Sciatic nerve (tissue), 2 donors: ENCODE results near the gene NLGN1. TPM values are rescaled to one million over a fixed set of nuclear protein-coding genes. Genes with fewer than 3 reads are reported as not detected.

Experiments
- ATAC-seq: fragments of 200-7000 bp; cut with Tn5 transposase; one replicate; pipeline ENCODE4 v1.9.1; 2020; ENCODE audit warnings: mild to moderate bottlenecking, moderate library complexity
- DNase-seq: peaks from one replicate; pipeline ENCODE4 v3.0.0-alpha.2; 2020; ENCODE audit warnings: low spot score
- intact Hi-C: fragments of 100-400 bp; cut with DNase I; formaldehyde crosslinking; loops from one replicate; pipeline ENCODE4 v1.14.2; 2022
- total RNA-seq: library from RNA; stranded (reverse); fragmentation: NEBNext Ultra II Directional; extraction: Animal tissue kit (Norgen Biotek cat#: 25700); gene quantifications from one replicate; pipeline ENCODE4 v1.2.1, GENCODE V29; 2021
- donor health status: DM: no; HTN: no; CAD: no.
- donor health status: DM: no; HTN: no; CAD: no.

The NLGN1 gene
- total RNA-seq, 1 donor from 2014 or later: 26.0 TPM

DNA sequence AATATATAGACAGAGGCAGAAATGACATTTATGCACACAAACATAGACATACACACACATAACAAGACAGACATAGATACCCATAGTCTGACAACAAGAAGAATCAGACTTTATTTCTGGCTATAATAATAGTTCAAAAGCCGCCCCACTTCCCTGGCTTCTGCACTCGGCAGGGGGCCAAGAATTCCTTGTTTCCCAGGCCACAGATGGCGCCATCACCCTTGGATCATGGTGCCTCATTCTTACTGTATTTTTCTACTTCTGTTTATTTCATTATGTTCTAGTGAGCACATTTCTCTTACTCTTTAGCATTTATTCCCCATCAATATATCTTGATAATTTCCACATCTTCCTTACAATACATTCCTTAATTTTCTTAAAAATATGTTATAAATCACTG lies 387.5 kb downstream of the NLGN1 start:
- DNase-seq: no peak
- no peak for ATAC-seq
- intact Hi-C loops: no loop called here

DNA sequence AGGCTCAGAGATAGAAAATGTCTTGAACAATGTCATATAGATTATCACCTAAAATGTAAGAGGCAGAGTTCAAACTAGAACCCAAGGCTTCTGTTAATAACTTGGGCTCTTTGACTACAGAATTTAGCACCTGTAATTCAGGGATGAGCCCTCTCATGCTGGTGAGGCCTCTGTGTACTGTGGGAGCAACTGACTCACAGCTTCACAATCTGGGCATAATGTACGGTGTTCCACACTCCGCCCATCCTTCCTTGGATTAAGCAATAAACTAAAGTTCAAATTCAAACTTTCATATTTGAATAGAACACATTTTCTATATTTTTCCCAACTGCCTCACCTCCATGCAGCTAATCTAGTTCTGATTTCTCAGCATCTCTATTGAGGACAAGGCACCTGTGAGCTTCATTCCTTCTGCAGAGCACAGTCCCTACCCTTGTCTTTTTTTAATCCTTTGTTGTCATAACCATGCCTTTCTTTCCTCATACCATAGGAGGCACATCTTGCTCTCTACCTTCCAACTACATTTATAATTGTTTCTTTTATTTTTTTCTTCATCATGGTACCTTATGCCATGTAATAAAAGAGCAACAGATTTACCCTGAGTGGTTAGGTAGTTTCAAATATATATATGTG lies 392.1 kb downstream of the NLGN1 start:
- intact Hi-C loops: no loop called here
- DNase-seq (no peak), ATAC-seq (no peak)

- intact Hi-C loops: no loop called here
- ATAC-seq (no peak), DNase-seq (no peak)
Observed at GRCh38 chr3:173793963-173794362, 396.4 kb downstream of the NLGN1 start.

DNA sequence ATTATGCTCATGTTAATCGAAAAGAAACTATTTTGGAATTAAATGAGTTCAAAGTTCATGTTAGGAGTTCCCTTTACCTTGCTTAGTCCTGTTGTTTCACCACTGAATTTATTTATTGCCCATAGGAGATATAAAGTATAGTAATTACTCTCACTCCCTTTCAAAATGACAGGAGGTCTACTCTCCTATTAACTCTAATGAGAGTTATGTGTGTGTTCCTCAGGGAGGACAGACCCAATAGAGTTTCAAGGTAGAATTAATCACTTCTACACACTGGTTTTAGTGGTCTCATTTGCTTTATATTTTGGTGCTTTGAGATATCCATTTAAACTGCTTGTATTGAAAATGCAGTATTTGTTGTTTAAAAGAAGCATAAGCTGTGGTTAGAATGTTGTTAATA lies 398.9 kb downstream of the NLGN1 start:
- DNase-seq: no peak
- intact Hi-C loops: no loop called here
- ATAC-seq: no peak

DNA sequence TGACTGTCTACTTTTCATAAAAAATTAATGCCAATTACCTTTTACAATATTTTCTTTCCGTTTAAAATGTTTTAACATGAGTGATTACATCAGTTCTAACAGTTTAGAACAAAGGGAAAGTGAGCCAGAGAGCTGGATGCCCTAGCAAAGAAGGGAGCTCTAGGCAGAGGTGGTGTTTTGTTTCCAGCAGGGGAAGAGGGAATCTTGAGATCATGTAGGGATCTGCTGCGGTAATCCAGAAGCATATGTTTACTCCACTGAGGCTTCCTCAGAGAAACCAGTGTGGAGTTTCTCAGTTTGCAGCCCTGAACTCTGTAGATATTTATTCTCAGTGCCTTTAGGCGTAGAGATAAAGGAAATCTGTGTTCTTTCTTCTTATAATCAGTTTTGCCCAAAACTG lies 399.3 kb downstream of the NLGN1 start:
- ATAC-seq (no peak), DNase-seq (no peak)
- intact Hi-C loops: no loop called here

GRCh38 chr3:173799060-173799816 lies 401.7 kb downstream of the NLGN1 start:
- DNase-seq (no peak), ATAC-seq (no peak)
- intact Hi-C loops: no loop called here

GRCh38 chr3:173800154-173800553 lies 402.6 kb downstream of the NLGN1 start:
- DNase-seq (no peak), ATAC-seq (no peak)
- intact Hi-C loops: no loop called here

DNA sequence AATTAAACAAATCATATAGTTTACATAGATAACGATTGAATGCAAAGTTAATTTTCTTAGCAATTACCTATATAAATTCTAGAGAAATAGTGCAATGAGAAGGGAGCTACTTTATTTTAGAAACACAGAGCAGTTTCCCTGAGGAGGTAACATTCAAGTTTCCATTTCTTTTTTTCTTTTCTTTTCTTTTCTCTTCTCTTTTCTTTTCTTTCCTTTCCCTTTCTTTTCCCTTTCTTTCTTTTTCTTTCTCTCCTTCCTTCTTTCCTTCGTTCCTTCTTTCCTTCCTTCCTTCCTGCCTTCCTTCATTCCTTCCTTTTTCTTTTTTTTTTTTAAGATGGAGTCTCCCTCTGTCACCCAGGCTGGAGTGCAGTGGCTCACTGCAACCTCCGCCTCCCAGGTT lies 417.3 kb downstream of the NLGN1 start:
- no peak for ATAC-seq
- intact Hi-C loops: no loop called here
- DNase-seq: no peak

GRCh38 chr3:173819368-173819767 lies 421.8 kb downstream of the NLGN1 start:
- ATAC-seq (no peak), DNase-seq (no peak)
- intact Hi-C loops: no loop called here

- intact Hi-C loops: no loop called here
- ATAC-seq: no peak
- DNase-seq: no peak
Observed at GRCh38 chr3:173823911-173824460, 426.4 kb downstream of the NLGN1 start.

DNA sequence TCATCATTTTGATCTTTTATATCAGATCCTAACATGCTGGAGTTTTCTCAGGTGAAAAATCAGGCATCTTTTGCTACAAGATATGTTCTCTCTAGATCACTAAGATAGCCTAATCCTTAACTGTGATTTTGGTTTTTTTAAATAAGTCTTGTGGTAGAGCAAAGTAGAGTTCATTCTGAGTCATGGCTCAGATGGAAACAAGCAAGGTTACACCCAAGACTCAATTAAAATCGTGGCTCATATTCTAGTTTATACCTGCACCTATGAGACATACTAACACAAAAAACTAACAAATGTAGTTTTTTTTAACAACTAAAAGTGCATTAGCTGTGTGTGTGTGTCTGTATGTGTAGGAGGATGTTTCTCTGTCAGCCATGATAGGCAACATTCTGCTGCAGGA lies 428.2 kb downstream of the NLGN1 start:
- ATAC-seq (no peak), DNase-seq (no peak)
- intact Hi-C loops: no loop called here

DNA sequence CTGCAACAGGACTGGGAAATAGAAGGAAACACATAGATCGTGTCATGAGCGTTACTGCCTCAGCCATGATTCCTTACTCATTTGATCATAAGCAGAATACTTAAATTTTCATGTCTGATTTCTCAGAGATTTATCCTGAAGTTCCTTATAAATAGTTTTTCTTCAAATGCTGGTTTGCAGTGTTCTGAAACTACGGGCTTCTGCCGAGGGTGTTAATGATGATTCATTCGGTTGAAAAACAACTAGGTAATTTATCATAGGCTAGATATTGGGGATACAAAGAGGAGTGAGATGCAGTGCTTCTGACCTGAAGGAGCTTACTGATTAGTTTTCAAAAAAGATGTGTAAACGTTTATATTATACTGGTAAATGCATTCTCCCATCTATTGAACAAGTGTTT lies 428.9 kb downstream of the NLGN1 start:
- intact Hi-C loops: no loop called here
- DNase-seq (no peak), ATAC-seq (no peak)

- ATAC-seq (no peak), DNase-seq (no peak)
- intact Hi-C loops: no loop called here
Observed at GRCh38 chr3:173826901-173827609, 429.5 kb downstream of the NLGN1 start.

DNA sequence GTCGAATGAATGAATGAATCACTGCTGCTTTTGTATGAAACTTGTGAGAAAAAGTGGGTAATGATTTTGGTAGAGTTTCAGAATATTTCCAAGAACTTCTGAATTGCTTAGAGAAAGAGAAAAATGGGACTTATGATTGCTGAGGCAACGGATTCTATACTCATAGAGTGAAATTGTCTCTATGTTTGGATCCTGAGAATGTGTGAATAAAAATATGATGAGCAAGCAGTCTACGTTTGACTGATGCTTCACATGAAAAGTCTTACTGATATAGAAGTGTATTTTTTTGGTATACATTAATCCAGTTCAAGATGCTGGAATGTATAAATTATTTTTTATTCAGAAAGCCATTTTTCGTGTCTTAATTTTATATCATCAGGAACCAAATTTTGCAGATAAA lies 441.1 kb downstream of the NLGN1 start:
- no peak for DNase-seq
- intact Hi-C loops: no loop called here
- ATAC-seq: no peak

GRCh38 chr3:173839859-173840258 lies 442.3 kb downstream of the NLGN1 start:
- ATAC-seq (no peak), DNase-seq (no peak)
- intact Hi-C loops: no loop called here

GRCh38 chr3:173841334-173841733 lies 443.8 kb downstream of the NLGN1 start:
- no peak for ATAC-seq

GRCh38 chr3:173843060-173843459 lies 445.5 kb downstream of the NLGN1 start:
- intact Hi-C loops: no loop called here
- ATAC-seq: no peak
- no peak for DNase-seq

More at GRCh38 chr3:173841334-173841733, 443.8 kb downstream of the NLGN1 start:
- intact Hi-C loops: no loop called here
- no peak for DNase-seq

- no peak for ATAC-seq
- no peak for DNase-seq
- intact Hi-C loops: no loop called here
Observed at GRCh38 chr3:173846584-173846983, 449.0 kb downstream of the NLGN1 start.

- ATAC-seq: no peak
- DNase-seq: no peak
- intact Hi-C loops: no loop called here
Observed at GRCh38 chr3:173849489-173849888, 451.9 kb downstream of the NLGN1 start.

DNA sequence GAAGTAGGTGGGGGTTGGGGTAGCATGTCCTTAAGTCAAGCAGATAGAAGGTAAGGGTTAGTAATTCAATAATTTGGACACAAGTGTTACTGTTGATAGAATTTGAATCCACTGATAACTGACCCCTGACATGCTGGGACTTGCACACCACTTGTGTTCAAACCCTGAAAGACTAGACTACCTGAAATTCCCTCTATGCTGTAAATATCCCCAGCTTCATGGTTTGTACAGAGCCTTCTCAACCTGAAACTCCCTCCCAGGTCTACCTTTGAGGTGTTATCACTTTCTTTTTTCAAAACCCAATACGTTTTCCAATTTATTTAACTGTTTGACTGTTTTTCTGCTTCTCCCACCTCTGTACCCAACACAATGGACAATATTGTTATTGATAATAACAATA lies 459.6 kb downstream of the NLGN1 start:
- no peak for DNase-seq
- no peak for ATAC-seq
- intact Hi-C loops: no loop called here
